ENCODE results near the gene EIF4H.
"Not testable (repeated sequence)": the region's sequence is repeated elsewhere in the genome, so short reads cannot be mapped to it uniquely, and the experiment has no call there.

The EIF4H gene

DNA sequence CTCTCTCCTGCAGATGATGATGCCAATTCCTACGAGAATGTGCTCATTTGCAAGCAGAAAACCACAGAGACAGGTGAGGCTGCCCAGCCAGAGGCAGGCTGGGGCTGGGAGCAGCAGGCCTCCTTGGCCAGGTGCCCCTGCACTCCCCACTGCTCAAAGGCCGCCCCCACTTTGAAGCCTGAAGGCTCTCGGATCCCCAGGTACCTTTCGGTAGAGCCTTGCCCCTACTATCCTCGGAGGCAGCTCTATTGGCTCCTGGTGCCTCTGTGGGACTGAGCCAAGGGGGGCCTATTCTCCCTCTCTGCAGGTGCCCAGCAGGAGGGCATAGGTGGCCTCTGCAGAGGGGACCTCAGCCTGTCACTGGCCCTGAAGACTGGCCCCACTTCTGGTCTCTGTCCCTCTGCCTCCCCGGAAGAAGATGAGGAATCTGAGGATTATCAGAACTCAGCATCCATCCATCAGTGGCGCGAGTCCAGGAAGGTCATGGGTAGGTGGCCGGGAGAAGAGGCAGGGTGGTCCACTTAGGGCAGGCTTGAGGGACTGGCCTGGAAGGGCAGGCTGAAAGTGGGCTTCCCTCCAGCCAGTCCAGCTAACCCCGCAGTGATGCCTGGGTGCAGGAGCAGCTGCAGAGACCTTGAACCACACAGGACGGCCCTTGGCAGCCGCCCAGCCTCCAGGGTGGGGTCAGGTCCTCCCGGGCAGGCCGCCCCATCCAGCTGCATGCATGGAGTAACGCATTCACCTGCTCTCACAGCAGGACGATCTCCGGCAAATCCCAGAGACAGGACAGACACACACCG, 49.8 kb downstream of the EIF4H start:
- no peak for DNase-seq (ENCODE audit: low read depth in 1 of 2, low spot score in 1 of 2)

DNA sequence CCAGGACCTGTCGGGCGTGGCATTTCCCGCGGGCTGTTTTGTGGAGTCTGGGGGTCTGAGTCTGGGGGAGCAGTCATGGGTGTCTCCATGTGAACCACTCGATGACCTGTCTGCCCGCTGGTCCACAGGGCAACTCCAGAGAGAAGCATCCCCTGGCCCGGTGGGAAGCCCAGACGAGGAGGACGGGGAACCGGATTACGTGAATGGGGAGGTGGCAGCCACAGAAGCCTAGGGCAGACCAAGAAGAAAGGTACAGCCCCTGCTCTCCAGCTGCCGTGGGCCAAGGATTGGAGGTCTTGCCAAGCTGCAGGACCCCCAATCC, 50.3 kb downstream of the EIF4H start:
- DNase-seq (ENCODE audit: low read depth in 1 of 2, low spot score in 1 of 2), result no peak

DNA sequence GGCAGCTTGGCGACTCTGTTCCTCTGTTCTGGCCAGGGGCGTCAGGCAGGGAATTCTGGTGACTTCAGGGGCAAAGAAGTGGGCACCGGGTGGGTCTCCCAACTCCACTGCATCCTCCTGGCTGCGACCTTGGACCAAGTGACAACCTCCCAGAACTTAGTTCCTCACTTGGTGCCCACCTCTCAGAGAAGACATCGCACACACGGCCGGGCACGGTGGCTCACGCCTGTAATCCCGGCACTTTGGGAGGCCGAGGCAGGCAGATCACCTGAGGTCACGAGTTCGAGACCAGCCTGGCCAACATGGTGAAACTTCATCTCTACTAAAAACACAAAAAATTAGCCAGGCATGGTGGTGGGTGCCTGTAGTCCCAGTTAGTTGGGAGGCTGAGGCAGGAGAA, 50.8 kb downstream of the EIF4H start:
- not testable (repeated sequence) for DNase-seq (ENCODE audit: low read depth in 1 of 2, low spot score in 1 of 2)

DNA sequence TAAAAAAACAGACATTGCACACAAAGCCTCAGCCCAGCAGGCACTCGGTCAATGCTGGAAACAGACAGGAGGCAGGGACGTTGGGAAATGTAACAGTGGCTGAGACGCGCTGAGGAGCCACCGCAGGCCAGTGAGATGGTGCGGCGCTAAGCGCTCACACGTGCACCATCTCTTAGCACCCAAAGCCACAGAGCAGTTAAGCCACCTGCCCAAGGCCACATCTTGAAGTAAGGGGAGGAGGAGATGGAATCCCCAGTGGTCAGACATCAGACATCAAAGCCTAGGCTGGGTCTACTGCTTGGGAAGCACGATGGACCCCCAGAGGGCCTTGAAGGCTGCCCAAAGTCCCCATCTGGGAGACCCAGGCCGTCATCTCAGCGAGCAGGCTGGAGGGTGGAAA, 51.2 kb downstream of the EIF4H start:
- no peak for DNase-seq (ENCODE audit: low read depth in 1 of 2, low spot score in 1 of 2)

DNA sequence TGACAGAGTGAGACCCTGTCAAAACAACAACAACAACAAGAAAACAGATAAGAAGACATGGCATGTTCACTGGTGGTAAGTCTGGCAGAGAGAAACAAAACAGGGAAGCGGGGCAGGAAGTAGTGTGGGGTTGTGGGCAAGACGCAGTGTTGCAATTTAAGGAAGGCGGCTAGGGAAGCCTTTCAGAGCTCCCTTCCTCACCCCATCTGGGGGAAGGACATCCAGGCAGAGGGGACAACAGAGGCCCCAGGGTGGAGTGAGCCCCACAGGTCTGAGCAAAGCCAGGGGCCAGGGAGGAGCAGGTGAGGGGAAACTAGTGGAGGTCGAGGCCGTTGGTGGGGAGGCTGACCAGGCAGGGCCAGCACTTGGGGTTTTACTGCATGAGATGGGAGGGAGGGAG, 52.5 kb downstream of the EIF4H start:
- DNase-seq (ENCODE audit: low read depth in 1 of 2, low spot score in 1 of 2), result no peak

DNA sequence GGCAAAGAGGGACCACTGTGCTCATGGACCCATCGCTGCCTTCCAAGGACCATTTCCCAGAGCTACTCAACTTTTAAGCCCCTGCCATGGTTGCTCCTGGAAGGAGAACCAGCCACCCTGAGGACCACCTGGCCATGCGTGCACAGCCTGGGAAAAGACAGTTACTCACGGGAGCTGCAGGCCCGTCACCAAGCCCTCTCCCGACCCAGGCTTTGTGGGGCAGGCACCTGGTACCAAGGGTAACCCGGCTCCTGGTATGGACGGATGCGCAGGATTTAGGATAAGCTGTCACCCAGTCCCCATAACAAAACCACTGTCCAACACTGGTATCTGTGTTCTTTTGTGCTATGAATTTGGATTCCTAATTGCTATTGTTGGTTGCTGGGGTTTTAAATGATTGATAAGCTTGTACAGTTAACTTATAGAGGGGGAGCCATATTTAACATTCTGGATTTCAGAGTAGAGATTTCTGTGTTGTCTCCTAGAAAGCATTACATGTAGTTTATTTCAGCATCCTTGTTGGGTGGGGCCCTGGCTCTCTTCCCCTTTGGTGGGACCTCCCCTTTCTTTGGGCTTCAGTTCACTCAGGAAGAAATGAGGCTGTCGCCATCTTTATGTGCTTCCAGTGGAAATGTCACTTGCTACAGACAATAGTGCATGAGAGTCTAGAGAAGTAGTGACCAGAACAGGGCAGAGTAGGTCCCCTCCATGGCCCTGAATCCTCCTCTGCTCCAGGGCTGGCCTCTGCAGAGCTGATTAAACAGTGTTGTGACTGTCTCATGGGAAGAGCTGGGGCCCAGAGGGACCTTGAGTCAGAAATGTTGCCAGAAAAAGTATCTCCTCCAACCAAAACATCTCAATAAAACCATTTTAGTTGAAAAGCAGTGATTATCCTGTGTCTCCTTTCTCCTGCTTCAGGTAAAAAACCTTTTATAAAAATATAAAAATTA, 55.1 kb downstream of the EIF4H start:
- no peak for DNase-seq (ENCODE audit: low read depth in 1 of 2, low spot score in 1 of 2)

DNA sequence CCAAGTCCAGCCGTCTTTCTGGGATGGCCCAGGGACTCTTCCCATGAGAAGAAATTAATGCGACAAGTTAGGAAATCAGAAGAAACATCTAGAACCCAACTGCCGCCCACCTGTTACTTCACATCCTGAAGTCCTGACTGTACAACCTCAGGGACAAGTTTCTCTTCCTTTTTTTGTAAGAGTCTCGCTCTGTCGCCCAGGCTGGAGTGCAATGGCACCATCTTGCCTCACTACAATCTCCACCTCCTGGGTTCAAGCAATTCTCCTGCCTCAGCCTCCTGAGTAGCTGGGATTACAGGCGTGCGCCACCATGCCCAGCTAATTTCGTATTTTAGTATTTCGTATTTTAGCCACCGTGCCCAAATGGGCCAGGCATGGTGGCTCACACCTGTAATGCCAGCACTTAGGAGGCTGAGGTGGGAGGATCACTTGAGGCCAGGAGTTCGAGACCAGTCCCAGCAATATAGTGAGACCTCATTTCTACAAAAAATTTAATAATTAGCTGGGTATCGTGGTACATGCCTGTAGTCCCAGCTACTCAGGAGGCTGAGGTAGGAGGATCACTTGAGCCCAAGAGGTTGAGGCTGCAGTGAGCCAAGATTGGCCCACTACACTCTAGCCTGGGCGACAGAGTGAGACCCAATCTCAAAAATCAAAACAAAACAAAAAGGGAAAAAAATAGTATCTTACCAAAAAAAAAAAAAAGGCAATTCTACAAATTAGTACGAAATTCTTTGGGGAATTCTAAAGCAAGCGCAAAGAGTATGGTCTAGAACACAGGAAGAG, 56.5 kb downstream of the EIF4H start:
- no peak for DNase-seq (ENCODE audit: low read depth in 1 of 2, low spot score in 1 of 2)

DNA sequence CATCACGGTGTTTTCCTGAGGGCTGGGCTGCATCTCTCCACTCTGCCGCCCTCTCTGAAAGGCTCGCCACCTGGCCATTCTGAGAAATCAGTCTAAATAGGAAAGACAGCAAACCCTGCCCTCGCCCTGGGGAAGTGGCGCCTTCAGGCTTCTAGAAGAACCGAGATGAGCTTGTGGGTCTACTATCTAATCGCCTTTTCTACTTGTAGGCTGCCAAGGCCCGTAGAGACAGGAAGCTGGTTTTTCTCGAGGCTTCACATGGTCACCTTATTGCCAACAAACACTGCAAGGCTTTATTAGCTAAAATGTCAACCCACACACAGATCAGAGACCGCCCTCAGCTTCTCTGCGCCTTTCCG, 57.1 kb downstream of the EIF4H start:
- no peak for DNase-seq (ENCODE audit: low read depth in 1 of 2, low spot score in 1 of 2)

DNA sequence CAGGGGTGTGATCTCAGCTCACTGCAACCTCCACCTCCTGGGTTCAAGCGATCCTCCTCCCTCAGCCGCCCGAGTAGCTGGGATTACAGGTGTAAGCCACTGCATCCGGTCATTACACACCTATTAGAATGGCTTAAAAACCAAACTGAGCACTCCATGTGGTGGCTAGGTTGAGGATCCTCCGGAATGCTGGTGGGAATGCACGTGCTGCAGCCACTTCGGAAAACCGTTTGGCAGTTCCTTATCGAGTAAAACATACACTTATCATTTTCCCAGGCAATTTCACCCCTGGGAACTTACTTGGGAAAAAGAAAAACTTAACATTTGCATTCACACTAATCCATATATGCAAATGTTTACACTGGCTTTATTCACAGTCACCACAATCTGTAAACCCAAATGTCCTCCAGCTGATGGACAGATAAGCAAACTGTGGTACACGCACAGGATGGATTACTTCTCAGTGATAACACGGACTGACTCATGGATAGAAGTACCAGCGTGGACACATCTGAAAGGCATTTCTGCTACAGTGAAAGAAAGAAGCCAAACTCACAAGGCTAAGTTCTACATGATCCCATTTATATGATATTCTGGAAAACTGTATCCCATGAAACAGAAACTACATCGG, 59.6 kb downstream of the EIF4H start:
- no peak for DNase-seq (ENCODE audit: low read depth in 1 of 2, low spot score in 1 of 2)

DNA sequence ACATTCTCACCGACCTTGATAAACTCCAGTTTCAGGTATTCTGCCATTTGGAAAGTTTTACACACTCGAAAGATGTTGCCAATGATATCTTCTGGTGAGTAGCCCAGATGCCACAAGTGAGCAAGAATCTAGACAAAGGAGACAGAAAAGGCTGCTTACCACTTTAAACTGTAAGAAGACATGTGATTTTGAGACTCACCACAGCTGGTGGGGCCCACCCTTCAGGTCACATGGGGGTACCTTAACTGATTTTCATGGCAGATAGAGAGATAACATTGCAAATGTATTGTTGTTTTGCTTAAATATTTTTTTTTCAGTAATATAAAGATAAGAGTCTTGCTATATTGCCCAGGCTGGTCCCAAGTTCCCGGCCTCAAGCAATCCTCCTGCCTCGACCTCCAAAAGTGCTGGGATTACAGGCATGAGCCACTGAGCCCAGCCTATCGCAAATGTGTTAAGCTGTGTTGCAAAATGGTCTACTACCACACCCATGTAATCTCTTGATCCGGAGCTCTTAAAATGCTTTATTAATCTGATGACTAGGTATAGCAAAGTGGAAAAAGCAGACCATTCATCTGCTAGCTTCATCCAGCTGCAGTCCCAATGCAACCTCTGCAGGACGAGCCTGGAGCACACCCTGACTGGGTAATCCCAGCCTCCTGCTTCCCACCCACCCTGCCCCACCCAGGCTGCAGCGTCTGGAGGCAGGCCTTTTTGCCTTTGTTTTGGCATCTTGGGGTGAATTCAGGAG, 61.5 kb downstream of the EIF4H start:
- no peak for DNase-seq (ENCODE audit: low read depth in 1 of 2, low spot score in 1 of 2)

DNA sequence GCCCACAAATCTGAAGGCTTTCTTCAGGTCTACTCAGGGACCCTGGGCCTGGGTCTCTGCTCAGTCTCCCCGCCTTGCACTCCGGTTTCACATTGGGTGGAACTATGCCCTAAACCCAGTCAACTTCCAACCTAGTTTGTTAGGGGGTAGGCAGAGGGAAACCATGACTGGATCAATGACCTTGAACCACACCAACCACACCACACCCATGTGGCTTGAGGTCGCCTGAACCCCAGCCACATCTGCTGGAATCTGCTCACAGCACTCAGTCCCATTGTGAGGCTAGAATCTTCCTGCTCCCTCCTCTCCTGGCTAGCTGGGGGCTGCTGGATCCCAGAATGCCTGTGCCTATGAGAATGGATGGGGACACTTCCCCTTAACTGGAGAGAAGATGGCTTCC, 62.1 kb downstream of the EIF4H start:
- no peak for DNase-seq (ENCODE audit: low read depth in 1 of 2, low spot score in 1 of 2)

DNA sequence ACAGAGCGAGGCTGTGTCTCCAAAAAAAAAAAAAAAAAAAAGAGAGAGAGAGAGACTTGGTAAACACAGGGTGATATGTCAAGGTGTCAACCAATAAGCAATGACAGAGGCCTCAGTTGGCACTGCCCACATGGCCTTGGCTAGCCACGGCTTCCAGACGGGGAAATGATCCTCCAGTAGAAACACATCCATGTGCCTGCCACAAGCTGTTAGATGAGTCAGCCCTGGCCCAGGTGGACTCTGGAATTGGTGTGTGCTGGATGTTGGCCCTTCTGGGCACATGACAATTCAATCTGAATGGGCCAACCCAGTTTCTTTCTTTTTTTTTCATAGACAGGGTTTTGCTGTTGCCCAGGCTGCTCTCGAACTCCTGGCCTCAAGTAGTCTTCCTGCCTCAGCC, 66.3 kb downstream of the EIF4H start:
- no peak for DNase-seq (ENCODE audit: low read depth in 1 of 2, low spot score in 1 of 2)

DNA sequence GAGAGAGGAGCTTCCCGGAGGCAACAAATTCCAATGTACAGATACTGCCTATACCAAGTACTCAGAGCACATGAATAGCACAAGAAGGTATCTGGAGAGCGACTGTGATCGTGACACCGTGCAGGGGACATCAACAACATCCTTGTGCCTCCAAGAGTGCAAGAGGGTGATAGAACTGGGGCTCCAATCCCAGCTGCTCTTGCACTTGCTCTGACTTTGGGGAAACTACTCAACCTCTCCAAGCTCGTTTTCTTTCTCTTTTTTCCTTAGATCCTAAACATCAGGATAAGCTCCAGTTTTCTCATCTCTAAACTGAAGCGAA, 67.9 kb downstream of the EIF4H start:
- no peak for DNase-seq (ENCODE audit: low read depth in 1 of 2, low spot score in 1 of 2)

DNA sequence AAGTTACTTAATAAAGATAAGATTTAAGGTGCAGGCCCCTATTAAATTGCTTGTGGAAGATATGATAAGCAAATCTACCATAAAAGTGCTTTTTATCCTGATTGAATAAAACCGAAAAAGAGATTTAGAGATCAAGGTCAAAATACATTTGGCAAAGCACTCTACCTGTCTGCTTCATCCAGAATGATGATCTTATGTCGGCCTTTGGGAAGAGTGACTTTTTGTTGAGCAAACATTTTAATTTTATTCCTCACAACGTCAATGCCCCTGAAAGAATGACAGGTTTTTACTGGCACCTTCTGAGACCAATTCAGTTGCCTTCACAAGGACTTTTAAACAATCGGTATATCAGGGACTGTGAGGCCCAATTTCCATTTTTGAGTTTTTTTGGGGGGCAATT, 72.3 kb downstream of the EIF4H start:
- DNase-seq (ENCODE audit: low read depth in 1 of 2, low spot score in 1 of 2), result no peak

Measured in activated CD4-positive, alpha-beta T cell treated with anti-CD3 and anti-CD28 coated beads, Interleukin-2, amount 50 U/mL, for 24 hours (primary cell).